ENCODE measurements around the gene BANP. TPM values are rescaled to one million over a fixed set of nuclear protein-coding genes. Genes with fewer than 3 reads are reported as not detected.
"Not testable (repeated sequence)": the region's sequence is repeated elsewhere in the genome, so short reads cannot be mapped to it uniquely, and the experiment has no call there.

BANP gene
- total RNA-seq, 1 experiment from 2014 or later: 34.5 TPM

GRCh38 chr16:88021041-88021970 lies 70.1 kb downstream of the BANP start:
- DNase-seq (ENCODE audit: low spot score); H3K27me3 Mint-ChIP-seq (ENCODE audit: low read depth); H3K9me3 Mint-ChIP-seq; POLR2A ChIA-PET; CTCF ChIA-PET; ATAC-seq; H3K4me3 Mint-ChIP-seq: not testable (repeated sequence)
- Mint-ChIP-seq H3K36me3 (peaks cover 24% of the 10 kb centered on the region), H3K27ac (peak overlapping the region; percentile 33), H3K4me1 (peaks cover 22% of the 10 kb centered on the region)

- CTCF ChIA-PET: interaction anchor here (2.6 kb wide), 1 partner anchor 13 kb away, joined by 12 read pairs; no protein-coding TSS in a partner anchor
- no peak overlapping the region for H3K4me3 Mint-ChIP-seq
- no peaks in the 10 kb centered on the region for H3K9me3 Mint-ChIP-seq
- POLR2A ChIA-PET: no interaction called here
- no peaks in the 10 kb centered on the region for H3K27me3 Mint-ChIP-seq (ENCODE audit: low read depth)
- H3K4me1 Mint-ChIP-seq: peaks cover 30% of the 10 kb centered on the region
- H3K36me3 Mint-ChIP-seq: peaks cover 24% of the 10 kb centered on the region
- DNase-seq (ENCODE audit: low spot score): no peak
- peak overlapping the region; percentile 74 for H3K27ac Mint-ChIP-seq
- TF ChIP-seq CREB1 (CRISPR knock-in tag; IDR thresholded peaks at IDR 0.05) (no peak), HMGXB4 (CRISPR knock-in tag; IDR thresholded peaks at IDR 0.05) (no peak), ATF3 (CRISPR knock-in tag; conservative IDR thresholded peaks at IDR 0.05) (no peak), ZNF138 (CRISPR knock-in tag; conservative IDR thresholded peaks at IDR 0.05) (no peak), ZNF396 (CRISPR knock-in tag; IDR thresholded peaks at IDR 0.05; ENCODE audit: borderline replicate concordance) (no peak), ZSCAN18 (CRISPR knock-in tag; IDR thresholded peaks at IDR 0.05) (no peak), TEAD1 (CRISPR knock-in tag; IDR thresholded peaks at IDR 0.05) (no peak), OVOL2 (CRISPR knock-in tag; IDR thresholded peaks at IDR 0.05; ENCODE audit: borderline replicate concordance) (no peak), ZMAT4 (CRISPR knock-in tag; IDR thresholded peaks at IDR 0.05) (no peak), CBFB (CRISPR knock-in tag; IDR thresholded peaks at IDR 0.05; ENCODE audit: low read depth) (no peak), NR1H2 (CRISPR knock-in tag; IDR thresholded peaks at IDR 0.05) (no peak), E2F5 (CRISPR knock-in tag; IDR thresholded peaks at IDR 0.05) (no peak), SMAD3 (CRISPR knock-in tag; IDR thresholded peaks at IDR 0.05; ENCODE audit: borderline replicate concordance) (no peak), NFE2L1 (CRISPR knock-in tag; IDR thresholded peaks at IDR 0.05) (no peak), ZNF281 (CRISPR knock-in tag; IDR thresholded peaks at IDR 0.05) (no peak), CREM (CRISPR knock-in tag; IDR thresholded peaks at IDR 0.05) (no peak)
- TF ChIP-seq, protein P1, sequence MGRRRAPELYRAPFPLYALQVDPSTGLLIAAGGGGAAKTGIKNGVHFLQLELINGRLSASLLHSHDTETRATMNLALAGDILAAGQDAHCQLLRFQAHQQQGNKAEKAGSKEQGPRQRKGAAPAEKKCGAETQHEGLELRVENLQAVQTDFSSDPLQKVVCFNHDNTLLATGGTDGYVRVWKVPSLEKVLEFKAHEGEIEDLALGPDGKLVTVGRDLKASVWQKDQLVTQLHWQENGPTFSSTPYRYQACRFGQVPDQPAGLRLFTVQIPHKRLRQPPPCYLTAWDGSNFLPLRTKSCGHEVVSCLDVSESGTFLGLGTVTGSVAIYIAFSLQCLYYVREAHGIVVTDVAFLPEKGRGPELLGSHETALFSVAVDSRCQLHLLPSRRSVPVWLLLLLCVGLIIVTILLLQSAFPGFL (CRISPR knock-in tag; IDR thresholded peaks at IDR 0.05; ENCODE audit: borderline replicate concordance): no peak
- no peak for ATAC-seq
These were observed 71.1 kb downstream of the BANP start for GRCh38 chr16:88022076-88023042.

All from WTC11 (cell line).